Activated T-helper 1 cell treated with anti-CD3 and anti-CD28 coated beads, Interleukin-12 subunit alpha, Interleukin-12 subunit beta, Interleukin-2, Interleukin-4 antibody, amounts not matched to agents 30 ng/mL and 10 ng/mL and 1 ng/mL, durations not matched to agents 14 hours and 24 hours and 36 hours (primary cell): ENCODE results near the gene PAPOLG. TPM values are rescaled to one million over a fixed set of nuclear protein-coding genes. Genes with fewer than 3 reads are reported as not detected.
"Not testable (repeated sequence)": the region's sequence is repeated elsewhere in the genome, so short reads cannot be mapped to it uniquely, and the experiment has no call there.

Experiments used
- DNase-seq: peaks from one replicate; pipeline ENCODE4 v3.0.0; 2021; ENCODE audit warnings: low spot score
- H3K27ac Mint-ChIP-seq: one replicate; pipeline ENCODE4 v1.8.0; 2021; ENCODE audit warnings: mild to moderate bottlenecking, mixed read lengths
- H3K27me3 Mint-ChIP-seq: one replicate; pipeline ENCODE4 v1.8.0; 2022; ENCODE audit warnings: mild to moderate bottlenecking, moderate library complexity, mixed read lengths; ENCODE audit not compliant: insufficient read depth
- H3K36me3 Mint-ChIP-seq: one replicate; pipeline ENCODE4 v1.8.0; 2021; ENCODE audit warnings: low read depth, mixed read lengths
- H3K4me1 Mint-ChIP-seq: one replicate; pipeline ENCODE4 v1.8.0; 2021; ENCODE audit warnings: low read depth, mixed read lengths
- H3K4me3 Mint-ChIP-seq: one replicate; pipeline ENCODE4 v1.8.0; 2021; ENCODE audit warnings: mild to moderate bottlenecking, moderate library complexity, mixed read lengths
- H3K9me3 Mint-ChIP-seq: one replicate; pipeline ENCODE4 v1.8.0; 2021; ENCODE audit warnings: mixed read lengths
- intact Hi-C: fragments of 100-400 bp; cut with micrococcal nuclease; formaldehyde crosslinking; loops from one replicate; pipeline ENCODE4 v1.15.1; 2024
- total RNA-seq: library from RNA; stranded (reverse); gene quantifications from 2 replicates; pipeline ENCODE4 v1.2.3, GENCODE V29; 2022

Gene PAPOLG
- total RNA-seq, 1 donor from 2014 or later = 17.2 TPM

DNA sequence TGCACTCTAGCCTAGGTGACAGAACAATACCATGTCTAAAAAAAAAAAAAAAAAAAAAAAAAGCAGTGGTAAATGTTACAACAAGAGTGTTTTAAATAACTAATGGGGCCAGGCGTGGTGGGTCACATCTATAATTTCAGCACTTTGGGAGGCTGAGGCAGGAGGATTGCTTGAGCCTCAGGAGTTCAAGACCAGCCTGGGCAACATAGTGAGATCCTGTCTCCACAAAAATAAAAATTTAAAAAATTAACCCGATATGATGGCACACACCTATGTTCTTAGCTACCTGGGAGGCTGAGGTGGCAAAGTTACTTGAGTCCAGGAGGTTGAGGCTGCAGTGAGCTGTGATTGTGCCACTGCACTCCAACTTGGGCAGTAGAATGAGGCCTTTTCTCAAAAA is 37.1 kb downstream of the PAPOLG start:
- Mint-ChIP-seq H3K9me3 (no peaks in the 10 kb centered on the region), H3K4me3 (no peak overlapping the region), H3K4me1 (peaks cover 16% of the 10 kb centered on the region), H3K36me3 (peaks cover 44% of the 10 kb centered on the region), H3K27ac (no peak overlapping the region), H3K27me3 (no peaks in the 10 kb centered on the region)
- DNase-seq = no peak
- intact Hi-C loops = loop anchor here (10.0 kb wide), 1 partner anchor 382 kb away; no protein-coding TSS in a partner anchor

DNA sequence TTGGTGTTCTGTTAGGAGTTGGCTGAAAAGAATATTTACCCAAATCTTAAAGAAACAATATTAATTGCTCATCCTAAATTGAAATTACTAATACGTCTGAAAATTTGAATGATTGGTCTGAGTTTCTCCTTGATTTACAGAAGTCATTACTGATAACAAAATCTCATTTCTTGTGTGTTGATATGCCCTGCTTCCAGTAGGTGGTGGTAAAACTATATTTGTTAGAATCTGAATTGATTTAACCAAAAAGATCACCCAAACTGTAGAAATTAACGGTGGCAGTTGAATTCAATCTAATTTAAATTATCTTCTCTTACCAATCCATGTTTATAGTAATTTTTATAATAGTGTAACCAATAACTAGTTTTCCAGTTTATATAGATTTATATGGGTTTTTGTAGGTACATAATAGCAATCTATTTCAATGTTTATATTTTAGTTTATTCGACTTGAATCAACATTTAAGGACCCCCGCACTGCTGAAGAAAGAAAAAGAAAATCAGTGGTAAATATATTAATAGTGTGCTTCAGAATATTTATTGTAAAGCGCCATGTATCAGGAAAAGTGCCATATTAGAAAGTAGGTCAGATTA is 38.3 kb downstream of the PAPOLG start:
- Mint-ChIP-seq H3K27ac (no peak overlapping the region), H3K9me3 (no peaks in the 10 kb centered on the region), H3K36me3 (peaks cover 43% of the 10 kb centered on the region), H3K4me1 (peaks cover 16% of the 10 kb centered on the region), H3K27me3 (no peaks in the 10 kb centered on the region), H3K4me3 (no peak overlapping the region)
- no peak for DNase-seq
- intact Hi-C loops = loop anchor here (1.0 to 10.0 kb wide), 4 partner anchors 87 to 380 kb away; no protein-coding TSS in a partner anchor

DNA sequence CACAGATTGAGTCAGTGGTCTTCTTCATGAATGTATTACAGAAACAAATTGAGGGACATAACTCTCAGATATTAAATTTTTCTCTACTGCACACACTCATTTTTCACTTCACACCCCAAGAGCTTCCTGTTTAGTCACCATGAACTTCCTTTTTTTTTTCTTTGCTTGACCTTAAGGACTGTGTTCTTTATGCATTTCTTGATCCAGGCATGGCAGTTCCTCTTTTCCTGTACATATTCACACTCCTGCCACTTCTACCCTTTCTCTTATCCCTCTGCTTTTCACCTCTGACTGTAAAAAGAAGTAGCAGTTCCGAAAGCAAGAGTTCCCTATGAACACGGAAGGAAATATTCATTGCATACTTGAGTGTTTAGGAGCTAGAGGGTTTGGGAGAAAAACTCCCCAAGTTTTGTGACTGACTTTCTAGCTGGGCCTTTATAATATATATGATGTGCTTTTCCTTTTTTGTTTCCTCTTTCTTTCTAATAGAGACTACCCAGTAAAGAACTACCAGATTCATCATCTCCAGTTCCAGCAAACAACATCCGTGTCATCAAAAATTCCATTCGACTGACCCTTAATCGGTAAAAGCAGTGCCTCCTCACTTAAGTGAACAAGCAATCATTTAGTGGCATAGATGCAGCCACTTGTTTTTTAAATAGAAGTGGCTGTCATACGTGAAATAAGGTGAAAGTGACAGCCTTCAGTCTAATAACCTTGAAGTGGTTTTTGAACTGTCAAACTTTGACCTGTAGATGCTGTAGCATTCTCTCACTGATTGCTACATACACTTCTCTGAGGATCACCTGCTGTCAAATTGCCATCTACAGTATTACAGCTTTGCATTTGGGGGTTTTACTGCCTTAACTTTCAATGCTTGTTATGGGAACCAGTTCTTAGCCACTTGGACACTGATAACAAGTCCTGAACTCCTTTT is 40.8 kb downstream of the PAPOLG start:
- Mint-ChIP-seq H3K4me1 (peaks cover 16% of the 10 kb centered on the region), H3K9me3 (no peaks in the 10 kb centered on the region), H3K36me3 (peaks cover 41% of the 10 kb centered on the region), H3K27ac (peak overlapping the region; percentile 32), H3K27me3 (no peaks in the 10 kb centered on the region), H3K4me3 (peak overlapping the region; percentile 17)
- intact Hi-C loops = loop anchor here (1.0 to 10.0 kb wide), 4 partner anchors 10 to 378 kb away; partner anchors contain the start of gene PAPOLG
- DNase-seq = no peak

DNA sequence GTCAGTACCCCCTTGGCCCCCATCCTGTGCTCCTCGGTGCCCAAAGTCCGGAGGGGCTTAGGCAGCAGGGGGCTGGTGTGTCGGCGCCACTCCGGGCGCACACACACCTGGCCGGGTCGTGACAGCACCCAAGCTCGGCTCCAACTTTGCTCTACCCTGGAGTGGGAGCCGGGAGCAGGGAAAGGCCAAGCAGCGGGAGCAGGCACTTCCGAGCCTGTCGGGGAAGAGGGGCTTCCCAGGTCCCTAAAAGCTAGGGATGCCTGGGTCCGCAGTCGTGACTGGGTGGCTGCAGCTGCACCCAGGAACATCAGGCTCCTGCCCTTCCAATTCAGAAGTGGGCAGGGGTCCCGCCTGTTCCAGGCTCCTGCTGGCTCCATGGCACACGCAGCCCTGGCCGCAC is 48.4 kb downstream of the PAPOLG start:
- no peaks in the 10 kb centered on the region for H3K9me3 Mint-ChIP-seq
- no peak for DNase-seq
- H3K27me3 Mint-ChIP-seq = no peaks in the 10 kb centered on the region
- H3K27ac Mint-ChIP-seq = peak overlapping the region; percentile 56
- intact Hi-C loops = loop anchor here (10.0 kb wide), 1 partner anchor 1050 kb away; the partner anchor contains the start of gene FAM161A
- H3K4me1 Mint-ChIP-seq = peaks cover 37% of the 10 kb centered on the region
- H3K36me3 Mint-ChIP-seq = peaks cover 3% of the 10 kb centered on the region
- peak overlapping the region; percentile 19 for H3K4me3 Mint-ChIP-seq

DNA sequence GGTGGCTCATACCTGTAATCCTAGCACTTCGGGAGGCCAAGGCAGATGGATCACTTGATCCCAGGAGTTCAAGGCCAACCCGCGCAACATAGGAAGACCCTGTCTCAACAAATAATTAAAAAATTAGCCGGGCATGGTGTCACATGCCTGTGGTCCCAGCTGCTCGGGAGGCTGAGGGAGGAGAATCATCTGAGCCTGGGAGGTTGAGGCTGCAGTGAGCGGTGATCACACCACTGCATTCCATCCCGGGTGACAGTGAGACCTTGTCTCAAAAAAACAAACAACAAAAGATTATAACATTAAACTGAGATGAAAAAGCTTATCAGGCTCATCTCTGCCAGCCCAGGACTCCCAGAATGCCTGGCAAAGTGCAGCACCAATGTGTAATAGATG is 50.5 kb downstream of the PAPOLG start:
- DNase-seq = no peak
- H3K9me3 Mint-ChIP-seq = no peaks in the 10 kb centered on the region
- peak overlapping the region; percentile 32 for H3K4me3 Mint-ChIP-seq
- peak overlapping the region; percentile 83 for H3K27ac Mint-ChIP-seq
- peaks cover 2% of the 10 kb centered on the region for H3K36me3 Mint-ChIP-seq
- intact Hi-C loops = loop anchor here (5.0 to 10.0 kb wide), 3 partner anchors 261 to 1048 kb away; partner anchors contain the start of genes FAM161A, SANBR and XPO1
- H3K27me3 Mint-ChIP-seq = no peaks in the 10 kb centered on the region
- peaks cover 46% of the 10 kb centered on the region for H3K4me1 Mint-ChIP-seq

DNA sequence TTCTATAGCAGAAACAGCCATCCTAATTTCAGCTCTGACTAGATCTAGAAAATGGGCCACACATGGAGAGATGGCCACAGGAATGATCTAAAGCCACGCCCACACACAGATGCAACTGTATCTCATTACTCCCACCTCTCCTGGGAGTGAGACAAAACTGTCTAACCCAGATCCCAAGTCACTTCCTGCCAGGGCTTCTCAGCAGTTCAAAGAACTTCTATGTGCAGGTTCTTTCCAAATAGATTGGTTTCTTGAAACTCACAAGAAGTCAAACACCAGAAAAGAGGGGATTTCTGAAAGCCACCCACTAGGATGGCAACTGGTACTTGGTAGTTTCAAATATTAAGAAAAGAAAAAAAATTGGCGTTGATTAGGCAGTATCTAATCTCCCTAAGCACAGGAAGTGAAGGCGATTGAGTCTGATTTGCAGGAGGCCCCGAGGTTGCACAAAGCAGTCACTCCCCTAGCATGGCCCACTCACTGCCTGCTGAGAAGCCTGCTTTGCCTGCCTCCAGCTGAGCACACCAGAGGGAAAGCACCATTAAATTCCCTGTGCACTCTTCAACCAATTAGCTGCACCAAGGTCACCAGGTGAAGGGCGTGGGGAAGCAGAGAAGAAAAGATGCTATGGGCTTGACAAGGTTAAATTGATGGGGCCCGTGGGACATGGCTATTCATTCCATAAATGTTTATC is 51.1 kb downstream of the PAPOLG start:
- intact Hi-C loops = loop anchor here (1.0 to 10.0 kb wide), 9 partner anchors 10 to 1048 kb away; partner anchors contain the start of genes FAM161A, PEX13, SANBR and XPO1
- DNase-seq = no peak
- peak overlapping the region; percentile 32 for H3K4me3 Mint-ChIP-seq

DNA sequence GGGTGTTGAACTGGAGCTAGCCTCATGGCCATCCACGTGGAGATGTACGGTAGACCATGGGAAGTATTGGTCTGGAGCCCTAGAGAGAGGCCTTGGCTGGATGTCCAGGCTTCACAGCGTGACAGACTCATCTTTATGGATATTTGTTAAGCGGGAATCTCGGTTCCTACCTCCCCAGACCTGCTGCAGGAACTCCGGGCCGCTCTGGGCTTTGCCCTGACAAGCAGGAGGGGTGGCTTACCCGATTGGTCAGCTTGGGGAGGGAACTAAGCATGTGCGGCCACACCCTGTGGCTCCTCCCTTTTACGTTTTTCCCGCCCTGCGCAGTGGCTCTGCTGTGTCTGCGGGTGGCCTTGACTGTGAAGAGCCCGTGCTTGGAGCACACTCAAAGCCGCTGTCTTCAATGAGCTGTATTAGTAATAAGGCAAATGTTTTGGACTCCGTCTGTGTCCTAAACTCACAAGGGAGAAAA is 52.3 kb downstream of the PAPOLG start:
- peaks cover 46% of the 10 kb centered on the region for H3K4me1 Mint-ChIP-seq
- H3K27me3 Mint-ChIP-seq = no peaks in the 10 kb centered on the region
- H3K4me3 Mint-ChIP-seq = no peak overlapping the region
- intact Hi-C loops = loop anchor here (5.0 to 10.0 kb wide), 3 partner anchors 259 to 1046 kb away; partner anchors contain the start of genes FAM161A, SANBR and XPO1
- peaks cover 2% of the 10 kb centered on the region for H3K36me3 Mint-ChIP-seq
- H3K27ac Mint-ChIP-seq = peak overlapping the region; percentile 83
- DNase-seq = no peak
- H3K9me3 Mint-ChIP-seq = no peaks in the 10 kb centered on the region

More for the DNA sequence above, 51.1 kb downstream of the PAPOLG start:
- H3K27me3 Mint-ChIP-seq = no peaks in the 10 kb centered on the region
- peaks cover 46% of the 10 kb centered on the region for H3K4me1 Mint-ChIP-seq
- H3K36me3 Mint-ChIP-seq = peaks cover 2% of the 10 kb centered on the region
- no peaks in the 10 kb centered on the region for H3K9me3 Mint-ChIP-seq
- peak overlapping the region; percentile 83 for H3K27ac Mint-ChIP-seq

DNA sequence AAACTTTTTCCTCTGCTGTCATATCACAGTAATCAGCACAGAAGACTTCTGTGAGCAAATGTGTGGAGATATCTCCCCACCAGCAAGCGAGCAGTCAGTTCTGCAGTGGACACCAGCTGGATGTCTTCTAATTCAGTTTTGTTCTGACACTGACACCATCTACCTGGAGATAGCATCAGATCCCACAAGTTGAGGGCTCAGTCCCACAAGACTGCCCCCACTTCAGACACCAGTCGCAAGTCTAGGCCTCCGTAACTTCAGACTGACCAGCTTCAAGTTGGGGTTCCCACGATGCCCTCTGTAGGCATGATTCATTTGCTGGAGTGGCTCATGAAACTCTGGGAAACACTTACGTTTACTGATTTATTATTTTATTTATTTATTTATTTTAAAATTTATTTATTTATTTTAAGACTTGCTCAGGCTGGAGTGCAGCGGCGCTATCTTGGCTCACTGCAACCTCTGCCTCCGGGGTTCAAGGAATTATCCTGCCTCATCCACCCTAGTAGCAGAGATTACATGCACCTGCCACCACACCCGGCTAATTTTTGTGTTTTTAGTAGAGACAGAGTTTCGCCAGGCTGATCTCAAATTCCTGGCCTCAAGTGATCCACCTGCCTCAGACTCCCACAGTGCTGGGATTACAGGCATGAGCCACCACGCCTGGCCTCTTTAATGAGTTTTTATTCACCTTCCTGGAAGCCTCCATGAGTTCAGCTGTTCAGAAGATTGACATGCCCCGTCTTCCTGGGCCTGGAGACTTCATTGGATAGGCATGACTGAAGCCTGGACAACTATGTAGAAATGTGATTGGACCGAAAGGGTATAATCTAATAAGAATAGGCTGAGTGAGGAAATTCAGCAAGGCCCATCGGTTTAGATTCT is 55.7 kb downstream of the PAPOLG start:
- Mint-ChIP-seq H3K27me3 (no peaks in the 10 kb centered on the region), H3K9me3 (no peaks in the 10 kb centered on the region), H3K4me3 (no peak overlapping the region), H3K4me1 (peaks cover 34% of the 10 kb centered on the region), H3K27ac (no peak overlapping the region), H3K36me3 (peaks cover 2% of the 10 kb centered on the region)
- DNase-seq = no peak
- intact Hi-C loops = no loop called here

DNA sequence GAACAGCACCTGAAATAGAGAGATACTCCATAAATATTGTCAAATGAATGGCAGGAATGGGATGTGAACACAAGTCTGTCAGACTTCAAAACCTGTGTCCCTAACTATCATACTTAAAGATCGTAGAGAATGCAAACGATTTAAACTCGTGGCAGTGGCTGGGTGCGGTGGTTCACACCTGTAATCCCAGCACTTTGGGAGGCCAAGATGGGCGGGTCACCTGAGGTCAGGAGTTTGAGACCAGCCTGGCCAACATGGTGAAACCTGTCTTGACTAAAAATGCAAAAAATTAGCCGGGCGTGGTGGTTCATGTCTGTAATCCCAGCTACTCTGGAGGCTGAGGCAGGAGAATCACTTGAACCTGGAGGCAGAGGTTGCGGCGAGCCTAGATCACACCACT is 61.1 kb downstream of the PAPOLG start:
- intact Hi-C loops, H3K4me3 Mint-ChIP-seq, H3K36me3 Mint-ChIP-seq, H3K27me3 Mint-ChIP-seq, DNase-seq, H3K9me3 Mint-ChIP-seq: not testable (repeated sequence)
- Mint-ChIP-seq H3K27ac (peak overlapping the region; percentile 7), H3K4me1 (peaks cover 44% of the 10 kb centered on the region)

DNA sequence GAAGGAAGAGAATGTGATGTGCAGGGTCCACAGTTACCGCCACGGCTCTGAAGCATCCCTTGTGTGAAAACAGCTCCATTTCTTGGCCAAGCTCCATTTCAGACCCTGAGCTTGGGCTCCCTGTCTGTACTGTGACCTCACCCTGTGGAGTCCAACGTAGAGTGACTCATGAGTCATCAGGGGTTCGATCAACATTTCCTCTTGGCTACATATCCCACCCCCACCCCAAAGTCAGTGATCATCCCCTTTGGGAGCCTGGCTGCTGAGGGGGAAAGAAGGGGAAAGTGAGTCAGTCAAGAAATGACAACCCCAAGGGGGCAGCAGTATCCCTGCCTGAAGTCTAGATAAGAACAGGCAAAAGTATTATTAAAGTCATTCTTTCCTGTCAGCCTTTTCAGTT is 62.2 kb downstream of the PAPOLG start:
- H3K9me3 Mint-ChIP-seq = no peaks in the 10 kb centered on the region
- H3K36me3 Mint-ChIP-seq = no peaks in the 10 kb centered on the region
- DNase-seq = no peak

DNA sequence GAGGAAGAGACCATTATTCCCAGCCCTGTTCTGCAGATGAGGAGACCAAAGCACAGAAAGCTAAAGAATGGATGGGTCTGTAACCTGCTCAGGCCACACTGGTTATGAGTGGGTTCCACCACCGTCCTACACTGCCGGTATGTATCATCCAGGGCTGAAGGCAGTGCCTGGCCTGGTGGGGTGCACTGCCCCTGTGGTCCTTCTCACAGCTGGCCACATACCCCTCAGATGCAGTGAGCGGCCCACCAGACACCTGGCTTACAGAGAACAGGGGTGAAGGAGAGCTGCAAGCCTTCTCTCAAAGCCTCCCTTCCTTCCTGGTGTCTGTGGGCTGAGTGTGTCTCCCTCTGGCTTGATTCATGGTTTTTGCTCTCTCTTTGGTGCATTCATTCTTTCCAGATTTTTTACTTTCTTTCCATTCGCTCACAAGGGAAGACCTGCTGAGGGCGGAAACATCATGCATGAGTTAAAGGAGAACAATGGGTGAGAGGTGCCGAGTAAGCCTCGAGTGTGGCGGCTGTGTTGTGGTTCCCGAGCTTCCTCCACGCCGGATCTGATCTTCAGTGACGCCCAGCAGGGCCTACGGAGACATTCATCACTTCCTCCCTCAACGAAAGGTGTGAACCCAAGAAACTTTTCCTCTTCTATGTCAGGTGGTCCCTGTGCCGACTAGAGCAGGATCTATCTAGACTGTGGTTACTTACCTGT is 63.2 kb downstream of the PAPOLG start:
- Mint-ChIP-seq H3K9me3 (no peaks in the 10 kb centered on the region), H3K27me3 (no peaks in the 10 kb centered on the region), H3K4me3 (peak overlapping the region; percentile 20), H3K27ac (peak overlapping the region; percentile 91), H3K4me1 (peaks cover 44% of the 10 kb centered on the region), H3K36me3 (no peaks in the 10 kb centered on the region)
- intact Hi-C loops = loop anchor here (1.0 kb wide), 9 partner anchors 12 to 199 kb away; partner anchors contain the start of genes PAPOLG, PUS10 and REL
- DNase-seq = peak; percentile 80

More for the DNA sequence above, 62.2 kb downstream of the PAPOLG start:
- Mint-ChIP-seq H3K27me3 (no peaks in the 10 kb centered on the region), H3K4me1 (peaks cover 44% of the 10 kb centered on the region), H3K27ac (peak overlapping the region; percentile 91), H3K4me3 (peak overlapping the region; percentile 51)
- intact Hi-C loops = no loop called here
